GM12872 (cell line): ENCODE results near the gene GLI3.

Source experiments
- TF ChIP-seq, protein P1 (sequence below): IDR thresholded peaks from 3 replicates; pipeline ENCODE4 v1.5.1; 2011; ENCODE audit warnings: low read depth, mild to moderate bottlenecking, low read length, moderate library complexity; ENCODE audit not compliant: insufficient read depth

GLI3 gene

DNA sequence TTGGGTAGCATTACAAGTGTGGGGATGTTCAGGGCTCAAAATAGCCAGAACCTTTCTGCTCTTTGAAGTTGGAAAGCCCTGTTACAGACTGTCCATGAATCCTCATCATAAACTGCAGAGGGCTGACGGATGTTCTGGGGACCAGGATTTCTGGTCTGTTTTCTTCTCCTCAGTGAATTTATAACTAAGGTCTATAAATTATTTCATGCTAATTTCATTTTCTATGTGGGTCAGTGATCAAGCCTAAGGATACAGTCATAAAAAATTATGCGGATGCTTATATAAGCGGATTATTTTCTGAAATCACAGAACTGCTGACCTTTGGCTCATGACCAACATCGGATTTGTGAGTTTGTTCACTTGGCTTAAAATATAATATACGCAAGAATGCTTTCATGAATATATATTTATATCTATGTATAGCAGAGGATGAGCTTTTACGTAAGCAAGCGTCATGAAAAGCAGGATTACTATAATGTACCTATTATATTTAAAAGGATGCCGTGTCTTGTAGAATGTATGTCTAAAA lies 263.7 kb downstream of the GLI3 start:
- TF ChIP-seq, protein P1, sequence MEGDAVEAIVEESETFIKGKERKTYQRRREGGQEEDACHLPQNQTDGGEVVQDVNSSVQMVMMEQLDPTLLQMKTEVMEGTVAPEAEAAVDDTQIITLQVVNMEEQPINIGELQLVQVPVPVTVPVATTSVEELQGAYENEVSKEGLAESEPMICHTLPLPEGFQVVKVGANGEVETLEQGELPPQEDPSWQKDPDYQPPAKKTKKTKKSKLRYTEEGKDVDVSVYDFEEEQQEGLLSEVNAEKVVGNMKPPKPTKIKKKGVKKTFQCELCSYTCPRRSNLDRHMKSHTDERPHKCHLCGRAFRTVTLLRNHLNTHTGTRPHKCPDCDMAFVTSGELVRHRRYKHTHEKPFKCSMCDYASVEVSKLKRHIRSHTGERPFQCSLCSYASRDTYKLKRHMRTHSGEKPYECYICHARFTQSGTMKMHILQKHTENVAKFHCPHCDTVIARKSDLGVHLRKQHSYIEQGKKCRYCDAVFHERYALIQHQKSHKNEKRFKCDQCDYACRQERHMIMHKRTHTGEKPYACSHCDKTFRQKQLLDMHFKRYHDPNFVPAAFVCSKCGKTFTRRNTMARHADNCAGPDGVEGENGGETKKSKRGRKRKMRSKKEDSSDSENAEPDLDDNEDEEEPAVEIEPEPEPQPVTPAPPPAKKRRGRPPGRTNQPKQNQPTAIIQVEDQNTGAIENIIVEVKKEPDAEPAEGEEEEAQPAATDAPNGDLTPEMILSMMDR, result no peak

DNA sequence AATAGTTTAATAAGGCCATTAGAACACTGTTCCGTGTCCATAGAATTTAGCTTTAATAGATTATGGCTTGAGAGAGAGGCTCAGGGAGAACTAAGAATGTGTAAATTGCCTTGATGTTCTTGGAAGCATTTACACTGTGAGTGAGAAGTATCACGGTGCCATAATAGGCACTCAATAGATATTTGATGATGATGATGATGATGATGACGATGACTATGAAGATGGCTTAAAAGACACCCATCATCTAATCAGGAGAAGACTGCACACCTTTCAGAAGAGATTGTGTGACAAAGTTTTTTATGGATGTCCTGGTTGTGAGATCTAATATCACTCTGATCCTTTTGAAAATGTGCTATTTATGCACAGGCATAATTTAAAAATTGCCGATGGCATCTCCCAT lies 264.2 kb downstream of the GLI3 start:
- TF ChIP-seq, protein P1, result no peak

DNA sequence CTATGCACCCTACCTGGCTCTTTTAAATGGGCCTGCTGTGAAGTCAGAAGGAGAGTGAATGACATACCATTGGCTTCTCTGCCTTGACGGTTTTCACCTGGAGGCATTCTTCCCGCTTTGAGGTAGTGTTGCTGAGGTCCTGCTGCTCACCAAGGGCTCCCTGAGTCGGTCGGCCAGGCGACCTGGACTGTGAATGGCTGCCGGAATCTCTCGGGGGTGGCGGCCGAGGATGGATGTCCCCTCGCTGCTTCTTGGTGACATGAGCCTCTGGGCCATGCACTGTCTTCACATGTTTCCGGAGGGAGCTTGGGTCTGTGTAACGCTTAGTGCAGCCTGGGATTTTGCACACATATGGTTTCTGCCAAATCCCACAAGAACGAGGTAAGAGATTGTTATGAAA lies 264.7 kb downstream of the GLI3 start:
- TF ChIP-seq, protein P1, result no peak

DNA sequence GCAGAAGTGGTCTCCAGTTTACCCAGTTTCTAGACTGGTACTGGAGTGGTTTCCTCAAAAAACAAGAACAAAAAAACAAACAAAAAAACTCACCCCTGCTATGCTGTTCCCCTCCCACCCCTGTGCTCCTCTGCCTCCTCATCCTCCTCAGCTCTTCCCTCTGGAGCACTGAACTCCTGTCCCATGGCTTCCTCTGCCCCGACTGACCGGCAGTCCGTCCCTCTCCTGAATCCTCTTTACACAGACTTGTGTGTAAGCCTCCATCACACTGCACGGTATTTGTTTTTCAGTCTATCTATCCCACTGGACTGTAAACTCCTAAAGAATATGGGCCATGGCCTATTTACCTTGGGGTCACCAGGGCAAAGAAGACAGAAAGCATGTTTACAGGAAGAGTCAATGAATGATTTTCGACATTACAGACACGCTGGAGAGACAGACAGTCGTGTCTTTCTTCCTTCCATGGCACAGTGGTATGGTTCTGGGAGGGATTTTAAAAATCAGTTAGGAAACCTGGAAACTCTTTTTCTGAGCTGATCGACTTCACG lies 265.3 kb downstream of the GLI3 start:
- TF ChIP-seq, protein P1, result no peak

DNA sequence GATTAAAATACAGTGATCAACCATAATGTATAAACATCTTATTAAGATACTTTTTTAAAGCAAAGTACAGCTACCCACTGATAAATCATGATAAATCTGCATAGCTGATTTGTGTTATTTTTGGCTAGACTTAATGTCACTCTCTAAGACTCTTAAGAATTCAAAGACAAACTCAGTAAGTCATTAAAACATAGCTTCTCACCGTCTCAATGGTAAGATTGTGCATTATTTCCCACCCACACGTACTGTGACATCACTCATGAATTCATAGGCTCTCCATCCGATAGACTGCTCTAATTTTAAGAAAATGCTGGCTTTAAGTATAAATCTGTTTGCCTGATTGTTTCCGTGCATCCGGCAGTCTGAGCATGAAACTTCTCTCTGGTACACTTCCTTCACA lies 266.1 kb downstream of the GLI3 start:
- TF ChIP-seq, protein P1, result no peak

DNA sequence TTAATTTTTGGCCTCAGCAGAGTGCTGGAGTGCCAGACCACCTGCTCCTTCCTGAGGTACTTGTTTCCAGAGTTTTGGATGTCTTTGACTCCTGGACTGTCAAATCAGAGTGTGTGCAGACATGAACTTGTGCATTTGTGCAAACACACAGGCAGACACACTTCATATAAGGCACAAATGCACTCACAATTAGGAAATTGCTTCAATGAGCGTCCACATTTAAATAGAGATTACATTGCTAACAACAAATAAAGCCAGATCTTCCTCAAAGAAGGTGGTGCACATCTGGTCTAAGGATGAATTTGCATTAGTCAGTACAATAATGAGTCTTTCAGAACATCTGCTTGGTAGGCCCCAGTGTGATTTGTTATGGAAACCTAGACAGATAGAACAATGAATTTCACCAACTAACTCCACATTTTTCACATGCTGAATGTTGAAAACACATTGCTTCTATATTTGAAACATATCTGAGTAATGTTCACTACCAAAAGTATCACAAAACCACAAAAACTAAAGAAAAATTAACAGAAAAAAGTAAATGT lies 267.4 kb downstream of the GLI3 start:
- TF ChIP-seq, protein P1, result no peak

DNA sequence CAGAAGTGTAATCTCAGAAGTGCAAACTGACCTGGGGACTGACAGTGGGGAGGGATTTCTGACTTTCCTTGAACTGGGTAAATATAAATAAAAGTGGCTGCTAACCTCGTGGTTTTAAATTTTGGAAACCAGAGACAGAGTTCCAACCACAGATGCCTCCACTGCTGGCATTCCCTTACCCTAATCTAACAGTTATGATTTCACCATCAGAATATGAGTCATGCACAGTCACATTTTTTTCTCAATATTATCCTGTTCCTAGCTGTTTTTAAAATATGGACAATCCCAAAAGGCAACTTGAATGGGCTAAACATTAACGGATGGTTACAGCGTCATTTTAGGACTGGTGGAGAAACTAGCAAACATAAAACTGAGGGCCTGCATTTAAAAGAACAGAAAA lies 269.9 kb downstream of the GLI3 start:
- TF ChIP-seq, protein P1, result no peak
